ENCODE results near the gene TMEM38A.

The TMEM38A gene

GRCh38 chr19:16660763-16661479, at the start of gene TMEM38A:
Gene TMEM38A, plus strand, starts transcription at chr19:16661139. Its CDS starts 79 bp downstream, at chr19:16661218.
- Mint-ChIP-seq H3K27me3 (peaks cover 10% of the 10 kb centered on the region), H3K4me3 (peak within 1 kb of the TSS; percentile 98), H3K36me3 (ENCODE audit: low read depth) (peaks cover 47% of the 10 kb centered on the region), H3K4me1 (ENCODE audit: low read depth) (peaks cover 42% of the 10 kb centered on the region), H3K9me3 (no peaks in the 10 kb centered on the region), H3K27ac (peak within 1 kb of the TSS; percentile 96)
- intact Hi-C loops (cut with micrococcal nuclease): loop anchor here (2.0 kb wide), 1 partner anchor 32 kb away; the partner anchor contains the start of gene MED26

- intact Hi-C loops (cut with micrococcal nuclease): no loop called here
- no peak overlapping the region for H3K27ac Mint-ChIP-seq
- peaks cover 6% of the 10 kb centered on the region for H3K36me3 Mint-ChIP-seq (ENCODE audit: low read depth)
- H3K4me1 Mint-ChIP-seq (ENCODE audit: low read depth): peaks cover 85% of the 10 kb centered on the region
- no peaks in the 10 kb centered on the region for H3K9me3 Mint-ChIP-seq
- H3K27me3 Mint-ChIP-seq: no peaks in the 10 kb centered on the region
- no peak overlapping the region for H3K4me3 Mint-ChIP-seq
Measured at GRCh38 chr19:16612636-16613035, 48.3 kb upstream of the TMEM38A start.

- no peak overlapping the region for H3K4me3 Mint-ChIP-seq
- peak overlapping the region; percentile 35 for H3K27ac Mint-ChIP-seq
- intact Hi-C loops (cut with micrococcal nuclease): no loop called here
- peaks cover 15% of the 10 kb centered on the region for H3K36me3 Mint-ChIP-seq (ENCODE audit: low read depth)
- H3K27me3 Mint-ChIP-seq: no peaks in the 10 kb centered on the region
- H3K9me3 Mint-ChIP-seq: no peaks in the 10 kb centered on the region
- H3K4me1 Mint-ChIP-seq (ENCODE audit: low read depth): peaks cover 83% of the 10 kb centered on the region
Measured at GRCh38 chr19:16613841-16614240, 47.1 kb upstream of the TMEM38A start.

GRCh38 chr19:16614941-16615340, 46.0 kb upstream of the TMEM38A start:
- no peak overlapping the region for H3K27ac Mint-ChIP-seq
- no peak overlapping the region for H3K4me3 Mint-ChIP-seq

GRCh38 chr19:16615808-16616207, 45.1 kb upstream of the TMEM38A start:
- intact Hi-C loops (cut with micrococcal nuclease): no loop called here
- H3K27ac Mint-ChIP-seq: no peak overlapping the region
- no peaks in the 10 kb centered on the region for H3K9me3 Mint-ChIP-seq
- H3K27me3 Mint-ChIP-seq: no peaks in the 10 kb centered on the region
- H3K4me1 Mint-ChIP-seq (ENCODE audit: low read depth): peaks cover 96% of the 10 kb centered on the region
- H3K36me3 Mint-ChIP-seq (ENCODE audit: low read depth): peaks cover 13% of the 10 kb centered on the region
- no peak overlapping the region for H3K4me3 Mint-ChIP-seq

More at GRCh38 chr19:16614941-16615340, 46.0 kb upstream of the TMEM38A start:
- no peaks in the 10 kb centered on the region for H3K27me3 Mint-ChIP-seq
- intact Hi-C loops (cut with micrococcal nuclease): no loop called here
- H3K9me3 Mint-ChIP-seq: no peaks in the 10 kb centered on the region
- H3K36me3 Mint-ChIP-seq (ENCODE audit: low read depth): peaks cover 15% of the 10 kb centered on the region
- H3K4me1 Mint-ChIP-seq (ENCODE audit: low read depth): peaks cover 92% of the 10 kb centered on the region

GRCh38 chr19:16618248-16618647, 42.7 kb upstream of the TMEM38A start:
- Mint-ChIP-seq H3K36me3 (ENCODE audit: low read depth) (peaks cover 14% of the 10 kb centered on the region), H3K4me3 (no peak overlapping the region), H3K27ac (no peak overlapping the region), H3K4me1 (ENCODE audit: low read depth) (peaks cover 91% of the 10 kb centered on the region), H3K9me3 (no peaks in the 10 kb centered on the region), H3K27me3 (no peaks in the 10 kb centered on the region)
- intact Hi-C loops (cut with micrococcal nuclease): no loop called here

- intact Hi-C loops (cut with micrococcal nuclease): no loop called here
- peaks cover 88% of the 10 kb centered on the region for H3K4me1 Mint-ChIP-seq (ENCODE audit: low read depth)
- H3K27ac Mint-ChIP-seq: no peak overlapping the region
Measured at GRCh38 chr19:16619457-16619856, 41.5 kb upstream of the TMEM38A start.

GRCh38 chr19:16620018-16620417, 40.9 kb upstream of the TMEM38A start:
- H3K4me3 Mint-ChIP-seq: no peak overlapping the region
- peaks cover 84% of the 10 kb centered on the region for H3K4me1 Mint-ChIP-seq (ENCODE audit: low read depth)
- peaks cover 32% of the 10 kb centered on the region for H3K36me3 Mint-ChIP-seq (ENCODE audit: low read depth)
- no peak overlapping the region for H3K27ac Mint-ChIP-seq
- no peaks in the 10 kb centered on the region for H3K9me3 Mint-ChIP-seq
- intact Hi-C loops (cut with micrococcal nuclease): no loop called here
- H3K27me3 Mint-ChIP-seq: no peaks in the 10 kb centered on the region

More at GRCh38 chr19:16619457-16619856, 41.5 kb upstream of the TMEM38A start:
- Mint-ChIP-seq H3K9me3 (no peaks in the 10 kb centered on the region), H3K27me3 (no peaks in the 10 kb centered on the region), H3K36me3 (ENCODE audit: low read depth) (peaks cover 26% of the 10 kb centered on the region), H3K4me3 (no peak overlapping the region)

GRCh38 chr19:16620584-16620983, 40.4 kb upstream of the TMEM38A start:
- H3K27me3 Mint-ChIP-seq: no peaks in the 10 kb centered on the region
- intact Hi-C loops (cut with micrococcal nuclease): no loop called here
- no peak overlapping the region for H3K4me3 Mint-ChIP-seq
- H3K9me3 Mint-ChIP-seq: no peaks in the 10 kb centered on the region
- H3K27ac Mint-ChIP-seq: no peak overlapping the region
- H3K36me3 Mint-ChIP-seq (ENCODE audit: low read depth): peaks cover 37% of the 10 kb centered on the region
- H3K4me1 Mint-ChIP-seq (ENCODE audit: low read depth): peaks cover 84% of the 10 kb centered on the region

GRCh38 chr19:16621165-16621800, 39.7 kb upstream of the TMEM38A start:
- H3K9me3 Mint-ChIP-seq: no peaks in the 10 kb centered on the region
- H3K4me1 Mint-ChIP-seq (ENCODE audit: low read depth): peaks cover 84% of the 10 kb centered on the region
- no peak overlapping the region for H3K4me3 Mint-ChIP-seq
- H3K27ac Mint-ChIP-seq: no peak overlapping the region
- H3K36me3 Mint-ChIP-seq (ENCODE audit: low read depth): peaks cover 41% of the 10 kb centered on the region
- intact Hi-C loops (cut with micrococcal nuclease): no loop called here
- no peaks in the 10 kb centered on the region for H3K27me3 Mint-ChIP-seq

- H3K9me3 Mint-ChIP-seq: no peaks in the 10 kb centered on the region
- H3K36me3 Mint-ChIP-seq (ENCODE audit: low read depth): peaks cover 47% of the 10 kb centered on the region
- H3K27ac Mint-ChIP-seq: no peak overlapping the region
- intact Hi-C loops (cut with micrococcal nuclease): no loop called here
- H3K4me1 Mint-ChIP-seq (ENCODE audit: low read depth): peaks cover 80% of the 10 kb centered on the region
- H3K4me3 Mint-ChIP-seq: no peak overlapping the region
- H3K27me3 Mint-ChIP-seq: no peaks in the 10 kb centered on the region
Measured at GRCh38 chr19:16623066-16623465, 37.9 kb upstream of the TMEM38A start.

- intact Hi-C loops (cut with micrococcal nuclease): no loop called here
- Mint-ChIP-seq H3K4me3 (no peak overlapping the region), H3K36me3 (ENCODE audit: low read depth) (peaks cover 47% of the 10 kb centered on the region), H3K27me3 (no peaks in the 10 kb centered on the region), H3K27ac (no peak overlapping the region), H3K4me1 (ENCODE audit: low read depth) (peaks cover 75% of the 10 kb centered on the region), H3K9me3 (no peaks in the 10 kb centered on the region)
Measured at GRCh38 chr19:16623576-16623975, 37.4 kb upstream of the TMEM38A start.

- H3K27me3 Mint-ChIP-seq: no peaks in the 10 kb centered on the region
- H3K27ac Mint-ChIP-seq: no peak overlapping the region
- no peaks in the 10 kb centered on the region for H3K9me3 Mint-ChIP-seq
- peaks cover 50% of the 10 kb centered on the region for H3K36me3 Mint-ChIP-seq (ENCODE audit: low read depth)
- intact Hi-C loops (cut with micrococcal nuclease): no loop called here
- peaks cover 75% of the 10 kb centered on the region for H3K4me1 Mint-ChIP-seq (ENCODE audit: low read depth)
- no peak overlapping the region for H3K4me3 Mint-ChIP-seq
Measured at GRCh38 chr19:16624236-16624635, 36.7 kb upstream of the TMEM38A start.

- Mint-ChIP-seq H3K27ac (peak overlapping the region; percentile 58), H3K4me3 (no peak overlapping the region), H3K27me3 (no peaks in the 10 kb centered on the region), H3K4me1 (ENCODE audit: low read depth) (peaks cover 67% of the 10 kb centered on the region), H3K36me3 (ENCODE audit: low read depth) (peaks cover 50% of the 10 kb centered on the region), H3K9me3 (no peaks in the 10 kb centered on the region)
- intact Hi-C loops (cut with micrococcal nuclease): loop anchor here (5.0 kb wide), 1 partner anchor 53 kb away; the partner anchor contains the start of gene SLC35E1
Measured at GRCh38 chr19:16625163-16625958, 35.6 kb upstream of the TMEM38A start.

Measured in dendritic cell treated with granulocyte-macrophage colony-stimulating factor and Interleukin-4, amounts not matched to agents 40 ng/mL and 50 ng/mL, for 4 days (primary cell).